H1 (cell line): ENCODE results near the gene FMN2. TPM values are rescaled to one million over a fixed set of nuclear protein-coding genes. Genes with fewer than 3 reads are reported as not detected.

Source experiments
- CTCF ChIA-PET: fragments of 300-600 bp; sonication (Branson Sonifier 250); formaldehyde crosslinking; loops from one replicate; lab custom pipeline; 2021; ENCODE audit not compliant: partially characterized antibody; lab: Charles Lee
- POLR2A ChIA-PET: fragments of 300-600 bp; sonication (Branson Sonifier 250); formaldehyde crosslinking; loops from one replicate; lab custom pipeline; 2021; ENCODE audit warnings: inconsistent platforms; ENCODE audit not compliant: partially characterized antibody; lab: Charles Lee
- DNase-seq, 2 experiments: peaks; one replicate each; pipeline versions ENCODE4 v3.0.0 to v3.0.0-alpha.2; 2010 to 2022; ENCODE audit warnings: low spot score in 2 of 2, low read depth in 1 of 2, mixed read lengths in 1 of 2
- FAIRE-seq: peaks from 2 replicates; lab custom pipeline; 2011; peaks lifted over from hg19 to GRCh38; lab: Jason Lieb, UNC
- H2AFZ ChIP-seq: 2 replicates; pipeline ENCODE4 v1.8.1; 2012; ENCODE audit warnings: low read length, inconsistent platforms
- H2AK5ac ChIP-seq: 2 replicates; pipeline ENCODE4 v1.6.1; 2013; ENCODE audit warnings: low read depth, low read length
- H2BK120ac ChIP-seq: replicated peaks from 2 replicates; pipeline ENCODE3; 2013; ENCODE audit warnings: low read depth, low read length, inconsistent platforms
- H2BK12ac ChIP-seq: 2 replicates; pipeline ENCODE4 v1.6.1; 2013; ENCODE audit warnings: low read depth, low read length
- H2BK15ac ChIP-seq: 2 replicates; pipeline ENCODE4 v1.6.1; 2013; ENCODE audit warnings: low read length
- H2BK20ac ChIP-seq: 2 replicates; pipeline ENCODE4 v1.6.1; 2013; ENCODE audit warnings: low read length
- H2BK5ac ChIP-seq: 2 replicates; pipeline ENCODE4 v1.6.1; 2013; ENCODE audit warnings: low read depth, low read length
- H3K14ac ChIP-seq: 2 replicates; pipeline ENCODE4 v1.6.1; 2013; ENCODE audit warnings: inconsistent platforms; ENCODE audit not compliant: insufficient read length
- H3K18ac ChIP-seq: 2 replicates; pipeline ENCODE4 v1.6.1; 2013; ENCODE audit warnings: low read length; ENCODE audit errors: extremely low read depth
- H3K23ac ChIP-seq: 2 replicates; pipeline ENCODE4 v1.6.1; 2013; ENCODE audit warnings: inconsistent platforms; ENCODE audit not compliant: insufficient read length
- H3K23me2 ChIP-seq: 2 replicates; pipeline ENCODE4 v1.6.1; 2013; ENCODE audit warnings: low read depth, low read length
- H3K27ac ChIP-seq: 2 replicates; pipeline ENCODE4 v1.6.1; 2011; ENCODE audit warnings: low read depth, low read length, inconsistent platforms
- H3K27me3 ChIP-seq, 4 experiments: replicated peaks in 1 of 4; 1 replicate in 1 of 4; 2 replicates in 3 of 4; pipeline versions ENCODE4 v1.6.1 to v1.8.1; 2011 to 2013; ENCODE audit warnings: low read length in 3 of 4, mild to moderate bottlenecking in 3 of 4, inconsistent platforms in 2 of 4, mixed read lengths in 2 of 4, moderate library complexity in 1 of 4; ENCODE audit not compliant: control insufficient read depth in 3 of 4, insufficient read depth in 3 of 4; ENCODE audit errors: extremely low read depth in 1 of 4
- H3K36me3 ChIP-seq, 4 experiments: 2 replicates each; pipeline versions ENCODE4 v1.6.1 to v1.8.1; 2011 to 2013; ENCODE audit warnings: mild to moderate bottlenecking in 4 of 4, low read length in 3 of 4, moderate library complexity in 2 of 4, control low read depth in 1 of 4, inconsistent platforms in 1 of 4; ENCODE audit not compliant: insufficient read depth in 4 of 4, control insufficient read depth in 2 of 4
- H3K4ac ChIP-seq: replicated peaks from 2 replicates; pipeline ENCODE3; 2013; ENCODE audit warnings: low read length, low read depth, mixed read lengths, inconsistent platforms; ENCODE audit not compliant: insufficient read length
- H3K4me1 ChIP-seq, 4 experiments: replicated peaks in 1 of 4; 1 replicate in 1 of 4; 2 replicates in 3 of 4; pipeline versions ENCODE4 v1.6.1 to v1.8.1; 2011 to 2013; ENCODE audit warnings: low read length in 3 of 4, inconsistent platforms in 2 of 4, mixed read lengths in 1 of 4; ENCODE audit not compliant: insufficient read depth in 4 of 4, control insufficient read depth in 3 of 4
- H3K4me2 ChIP-seq, 2 experiments: 2 replicates each; pipeline versions ENCODE4 v1.6.1 to v1.8.1; 2011 to 2013; ENCODE audit warnings: low read depth in 2 of 2, low read length in 2 of 2, control low read depth in 1 of 2, inconsistent platforms in 1 of 2, mild to moderate bottlenecking in 1 of 2; ENCODE audit not compliant: insufficient read depth in 1 of 2
- H3K4me3 ChIP-seq, 4 experiments: fragments of 200-600, 300-600 bp in 1 of 4; sonication (generic), shearing (Covaris generic), sonication (Bioruptor Twin) in 1 of 4; 2 replicates each; pipeline versions ENCODE4 v1.5.1 to v1.8.1; 2011 to 2016; ENCODE audit warnings: low read length in 4 of 4, low read depth in 3 of 4, control low read depth in 2 of 4, inconsistent platforms in 2 of 4, mild to moderate bottlenecking in 2 of 4, mixed read lengths in 1 of 4, moderate library complexity in 1 of 4; ENCODE audit not compliant: insufficient read depth in 2 of 4; ENCODE audit errors: extremely low read depth in 1 of 4
- H3K56ac ChIP-seq: replicated peaks from 2 replicates; pipeline ENCODE3; 2013; ENCODE audit warnings: low read depth, mild to moderate bottlenecking, mixed read lengths, low read length, inconsistent platforms; ENCODE audit not compliant: insufficient read length
- H3K79me1 ChIP-seq: 2 replicates; pipeline ENCODE4 v1.6.1; 2013; ENCODE audit warnings: low read depth, low read length, control low read depth
- H3K79me2 ChIP-seq, 2 experiments: 2 replicates each; pipeline versions ENCODE4 v1.6.1 to v1.8.1; 2012 to 2013; ENCODE audit warnings: low read length in 2 of 2, mild to moderate bottlenecking in 2 of 2, inconsistent platforms in 1 of 2; ENCODE audit not compliant: insufficient read depth in 2 of 2, control insufficient read depth in 1 of 2
- H3K9ac ChIP-seq, 4 experiments: replicated peaks in 1 of 4; 1 replicate in 1 of 4; 2 replicates in 3 of 4; pipeline versions ENCODE4 v1.6.1 to v1.8.1; 2011 to 2013; ENCODE audit warnings: low read depth in 3 of 4, low read length in 3 of 4, control low read depth in 2 of 4, mild to moderate bottlenecking in 2 of 4, moderate library complexity in 2 of 4, inconsistent platforms in 1 of 4; ENCODE audit errors: extremely low read depth in 1 of 4
- H3K9me3 ChIP-seq, 2 experiments: 2 replicates each; pipeline versions ENCODE4 v1.6.1 to v1.8.1; 2012 to 2013; ENCODE audit warnings: mild to moderate bottlenecking in 2 of 2, moderate library complexity in 2 of 2, control low read depth in 1 of 2, inconsistent platforms in 1 of 2, low read depth in 1 of 2, low read length in 1 of 2, mixed read lengths in 1 of 2; ENCODE audit not compliant: insufficient read depth in 2 of 2
- H4K20me1 ChIP-seq, 2 experiments: replicated peaks in 1 of 2; 2 replicates each; pipeline versions ENCODE3 to v1.8.1; 2011 to 2013; ENCODE audit warnings: inconsistent platforms in 2 of 2, low read length in 2 of 2, mild to moderate bottlenecking in 1 of 2; ENCODE audit not compliant: insufficient read depth in 2 of 2, control insufficient read depth in 1 of 2
- H4K5ac ChIP-seq: 2 replicates; pipeline ENCODE4 v1.6.1; 2013; ENCODE audit warnings: low read length, low read depth, mixed read lengths, inconsistent platforms; ENCODE audit not compliant: insufficient read length
- H4K8ac ChIP-seq: 2 replicates; pipeline ENCODE4 v1.8.0; 2013; ENCODE audit warnings: mild to moderate bottlenecking, moderate library complexity, low read length, inconsistent platforms; ENCODE audit not compliant: insufficient read depth; ENCODE audit errors: extremely low read depth
- H4K91ac ChIP-seq: replicated peaks from 2 replicates; pipeline ENCODE3; 2013; ENCODE audit warnings: low read length, mixed read lengths, inconsistent platforms; ENCODE audit not compliant: insufficient read length
- BCL11A ChIP-seq, 2 experiments: IDR thresholded peaks; one replicate each; pipeline ENCODE4 v1.6.1; 2011; ENCODE audit warnings: low read depth in 2 of 2, low read length in 2 of 2, mild to moderate bottlenecking in 2 of 2
- BRCA1 ChIP-seq: IDR thresholded peaks from 2 replicates; pipeline ENCODE4 v1.6.1; 2012; ENCODE audit warnings: low read depth, low read length, improper control_type of control experiment
- CBX8 ChIP-seq: fragments of 300-800, 300-1000 bp; sonication (generic); IDR thresholded peaks from 2 replicates; pipeline ENCODE4 v1.7.1; 2016; ENCODE audit warnings: low read depth, low read length, borderline replicate concordance
- CREB1 ChIP-seq: IDR thresholded peaks from 2 replicates; pipeline ENCODE4 v1.6.1; 2012; ENCODE audit warnings: inconsistent platforms
- HDAC2 ChIP-seq, 2 experiments: fragments of 300-600 bp in 1 of 2; sonication (generic) in 1 of 2; IDR thresholded peaks; 2 replicates each; pipeline ENCODE4 v1.6.1; 2011 to 2012; ENCODE audit warnings: low read depth in 2 of 2, low read length in 2 of 2, mild to moderate bottlenecking in 2 of 2, moderate library complexity in 2 of 2, borderline replicate concordance in 1 of 2, inconsistent platforms in 1 of 2
- RAD21 ChIP-seq, 2 experiments: IDR thresholded peaks in 1 of 2; conservative IDR thresholded peaks in 1 of 2; 2 replicates each; pipeline ENCODE4 v1.6.1; 2011; ENCODE audit warnings: low read depth in 2 of 2, low read length in 2 of 2, improper control_type of control experiment in 1 of 2, inconsistent platforms in 1 of 2, mild to moderate bottlenecking in 1 of 2, moderate library complexity in 1 of 2
- RNF2 ChIP-seq: fragments of 200-900, 300-1000 bp; sonication (generic); IDR thresholded peaks from 2 replicates; pipeline ENCODE4 v1.7.1; 2016; ENCODE audit warnings: borderline replicate concordance, low read depth, mild to moderate bottlenecking, antibody characterized with exemption, low read length; ENCODE audit not compliant: poor library complexity, severe bottlenecking; ENCODE audit errors: missing control alignments
- TAF7 ChIP-seq: optimal IDR thresholded peaks from 2 replicates; pipeline ENCODE3; 2011; ENCODE audit warnings: low read depth, mild to moderate bottlenecking, inconsistent platforms, low read length, moderate library complexity, borderline replicate concordance
- TEAD4 ChIP-seq: IDR thresholded peaks from 2 replicates; pipeline ENCODE4 v1.6.1; 2012; ENCODE audit warnings: low read depth, low read length, inconsistent platforms, mixed read lengths
- WGBS, 2 experiments: shearing (Covaris generic) in 1 of 2; methylation state at CpG; one replicate each; pipeline versions ENCODE4 v1.1.6 to v1.1.7; 2013 to 2015; ENCODE audit warnings: low lambda C conversion rate in 2 of 2, mixed read lengths in 2 of 2, inconsistent platforms in 1 of 2, low coverage in 1 of 2, missing lambda C conversion rate in 1 of 2; ENCODE audit not compliant: insufficient replicate concordance in 2 of 2, insufficient coverage in 1 of 2, insufficient read length in 1 of 2; ENCODE audit errors: extremely low coverage in 1 of 2, missing lambda C conversion rate in 1 of 2; 5-methylcytosine and 5-hydroxymethylcytosine counted together
- polyA plus RNA-seq, 7 experiments: library from polyadenylated mRNA; depleted of rRNA in 3 of 7; stranded (reverse) in 5 of 7; unstranded in 2 of 7; fragments of >200 nt in 5 of 7; fragments of 200-250 nt in 2 of 7; gene quantifications; 1 replicate in 5 of 7; 2 replicates in 1 of 7; 4 replicates in 1 of 7; pipeline versions ENCODE4 v1.2.1 to v1.2.3, GENCODE V29; 2011 to 2013; ENCODE audit warnings: missing spikeins in 2 of 7, mixed read lengths in 2 of 7
- total RNA-seq: library from RNA; stranded (reverse); fragmentation: NEBNext Ultra II Directional; extraction: Animal tissue kit (Norgen Biotek cat#: 25700); gene quantifications from 2 replicates; pipeline ENCODE4 v1.2.1, GENCODE V29; 2021

Gene FMN2
- total and polyA plus RNA-seq, 2 of the 8 experiments (the other 6 are each of a cell fraction or from before 2014, with no cell fraction given), result 0.83 to 2.0 TPM

DNA sequence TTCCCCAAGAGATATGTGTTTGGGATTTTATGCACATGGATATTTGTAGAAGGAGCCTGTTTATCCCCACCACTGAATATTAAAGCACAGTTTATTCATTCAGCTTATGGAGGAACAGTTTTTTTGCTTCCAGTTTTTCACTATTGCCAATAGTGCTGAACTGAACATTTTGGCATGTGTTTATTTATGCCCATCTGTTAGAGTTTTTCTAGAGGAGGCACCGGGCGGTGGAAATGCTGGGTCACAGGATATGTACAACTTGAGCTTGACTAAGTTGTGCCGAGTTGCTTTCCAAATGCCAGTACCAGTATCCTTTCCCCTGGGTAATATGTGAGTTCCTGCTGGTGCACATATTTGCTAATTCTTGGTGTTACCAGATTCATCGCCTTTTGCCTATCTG is 409.0 kb downstream of the FMN2 start:
- no peak overlapping the region for H2BK15ac ChIP-seq
- no peaks in the 10 kb centered on the region for H3K27me3 ChIP-seq
- no peak overlapping the region for H3K56ac ChIP-seq
- no peak overlapping the region for H3K4me3 ChIP-seq
- 100% methylated on average over 4 of the region's 4 CpGs; no CpG with 5 or more reads in 1 of the 2 experiments for WGBS, 2 experiments
- H3K4me2 ChIP-seq, result no peak overlapping the region
- no peaks in the 10 kb centered on the region for H4K20me1 ChIP-seq
- H3K27ac ChIP-seq, result no peak overlapping the region
- no peak overlapping the region for H4K8ac ChIP-seq
- H4K5ac ChIP-seq, result no peak overlapping the region
- no peak overlapping the region for H3K4ac ChIP-seq
- H3K9ac ChIP-seq, result no peak overlapping the region
- DNase-seq (no peak), FAIRE-seq (no peak)
- H3K79me2 ChIP-seq, result no peaks in the 10 kb centered on the region
- no peak overlapping the region for H3K14ac ChIP-seq
- H2AFZ ChIP-seq, result no peak overlapping the region
- no peak for TF ChIP-seq BCL11A (IDR thresholded peaks at IDR 0.05; ENCODE audit: low read depth in 2 of 2, low read length in 2 of 2)
- TF ChIP-seq TAF7, result no peak
- no peak for TF ChIP-seq RNF2
- no peak for TF ChIP-seq CREB1
- TF ChIP-seq BRCA1, result no peak
- no peak for TF ChIP-seq CBX8
- TF ChIP-seq HDAC2 (IDR thresholded peaks at IDR 0.05; ENCODE audit: borderline replicate concordance in 1 of 2, low read depth in 2 of 2, low read length in 2 of 2), result no peak
- no peak for TF ChIP-seq RAD21 (IDR thresholded peaks at IDR 0.05 in 1 of 2, conservative IDR thresholded peaks at IDR 0.05 in 1 of 2; ENCODE audit: low read depth in 2 of 2, low read length in 2 of 2)
- TF ChIP-seq TEAD4, result no peak
- H2BK5ac ChIP-seq, result no peak overlapping the region
- H3K4me1 ChIP-seq, result no peaks in the 10 kb centered on the region
- H2BK20ac ChIP-seq, result no peak overlapping the region
- no peaks in the 10 kb centered on the region for H3K79me1 ChIP-seq
- ChIA-PET POLR2A (no interaction called here), CTCF (interaction anchor here (1.7 to 2.4 kb wide), 2 partner anchors 8 to 42 kb away, joined by 3 to 5 read pairs; no protein-coding TSS in a partner anchor)
- H2BK120ac ChIP-seq, result no peak overlapping the region
- no peak overlapping the region for H3K18ac ChIP-seq
- H2AK5ac ChIP-seq, result no peak overlapping the region
- no peaks in the 10 kb centered on the region for H3K36me3 ChIP-seq
- H3K9me3 ChIP-seq, result no peaks in the 10 kb centered on the region
- H4K91ac ChIP-seq, result no peak overlapping the region
- H2BK12ac ChIP-seq, result no peak overlapping the region
- H3K23me2 ChIP-seq, result no peaks in the 10 kb centered on the region
- no peak overlapping the region for H3K23ac ChIP-seq
